SK-N-SH (cell line): ENCODE data around the gene FPR1. TPM values are rescaled to one million over a fixed set of nuclear protein-coding genes. Genes with fewer than 3 reads are reported as not detected.

Source experiments
- CTCF ChIA-PET: fragments of 300-600, 350-600 bp; formaldehyde crosslinking; extraction: SDS; loops from one replicate; lab custom pipeline; 2021; lab: Yijun Ruan, JAX
- POLR2A ChIA-PET: fragments of 350-600 bp; sonication (Branson Sonifier 250); formaldehyde crosslinking; extraction: SDS; loops from one replicate; lab custom pipeline; 2020; ENCODE audit warnings: antibody characterized with exemption, inconsistent platforms; lab: Yijun Ruan, JAX
- DNase-seq: peaks from one replicate; pipeline ENCODE4 v3.0.0; 2012
- H2AFZ ChIP-seq: fragments of 200-600 bp; sonication (generic); 2 replicates; pipeline ENCODE4 v1.8.1; 2016; ENCODE audit warnings: antibody characterized with exemption, mild to moderate bottlenecking, low read depth
- H3F3A ChIP-seq: fragments of 200-600 bp; sonication (generic); replicated peaks from 2 replicates; pipeline ENCODE3; 2016; ENCODE audit warnings: antibody characterized with exemption, mild to moderate bottlenecking; ENCODE audit not compliant: insufficient read depth
- H3K27ac ChIP-seq, 2 experiments: fragments of 200-500 bp in 1 of 2; fragments of 200-600 bp in 1 of 2; sonication (Bioruptor generic) in 1 of 2; sonication (generic), shearing (Covaris generic) in 1 of 2; 2 replicates each; pipeline versions ENCODE4 v1.5.1 to v1.6.1; 2014 to 2016; ENCODE audit warnings: low read depth in 2 of 2, inconsistent platforms in 1 of 2, low read length in 1 of 2, mild to moderate bottlenecking in 1 of 2, mixed read lengths in 1 of 2
- H3K27me3 ChIP-seq: fragments of 200-600 bp; sonication (generic), shearing (Covaris generic); 2 replicates; pipeline ENCODE4 v1.6.1; 2016; ENCODE audit warnings: mixed run types; ENCODE audit not compliant: insufficient read depth
- H3K36me3 ChIP-seq, 2 experiments: fragments of 200-500 bp in 1 of 2; fragments of 200-600 bp in 1 of 2; sonication (Bioruptor generic) in 1 of 2; sonication (generic) in 1 of 2; replicated peaks in 1 of 2; 2 replicates each; pipeline versions ENCODE3 to v1.5.1; 2014 to 2016; ENCODE audit warnings: low read length in 1 of 2, mild to moderate bottlenecking in 1 of 2; ENCODE audit not compliant: insufficient read depth in 2 of 2, control insufficient read depth in 1 of 2
- H3K4me1 ChIP-seq, 2 experiments: fragments of 200-500 bp in 1 of 2; fragments of 200-600 bp in 1 of 2; sonication (Bioruptor generic) in 1 of 2; sonication (generic), shearing (Covaris generic) in 1 of 2; 2 replicates each; pipeline versions ENCODE4 v1.5.1 to v1.6.1; 2014 to 2016; ENCODE audit warnings: low read depth in 1 of 2, low read length in 1 of 2, mixed run types in 1 of 2; ENCODE audit not compliant: insufficient read depth in 2 of 2, control insufficient read depth in 1 of 2
- H3K4me2 ChIP-seq: fragments of 200-600 bp; sonication (generic), shearing (Covaris generic); 2 replicates; pipeline ENCODE4 v1.6.1; 2017; ENCODE audit warnings: mixed run types
- H3K4me3 ChIP-seq, 2 experiments: fragments of 200-500 bp in 1 of 2; fragments of 200-600 bp in 1 of 2; sonication (Bioruptor generic) in 1 of 2; sonication (generic), shearing (Covaris generic) in 1 of 2; 2 replicates each; pipeline versions ENCODE4 v1.5.1 to v1.8.1; 2014 to 2016; ENCODE audit warnings: low read depth in 2 of 2, inconsistent platforms in 1 of 2, low read length in 1 of 2, mild to moderate bottlenecking in 1 of 2, mixed read lengths in 1 of 2, moderate library complexity in 1 of 2
- H3K79me2 ChIP-seq: fragments of 200-600 bp; sonication (generic); 2 replicates; pipeline ENCODE4 v1.8.1; 2017; ENCODE audit warnings: mild to moderate bottlenecking; ENCODE audit not compliant: insufficient read depth
- H3K9ac ChIP-seq: fragments of 200-600 bp; sonication (generic); 2 replicates; pipeline ENCODE4 v1.6.1; 2017; ENCODE audit warnings: mixed run types
- H3K9me2 ChIP-seq: fragments of 200-600 bp; sonication (generic); 2 replicates; pipeline ENCODE4 v1.6.1; 2017; ENCODE audit warnings: mixed run types
- H3K9me3 ChIP-seq: fragments of 200-600 bp; sonication (generic); 2 replicates; pipeline ENCODE4 v1.6.1; 2017; ENCODE audit warnings: mixed run types, mild to moderate bottlenecking, moderate library complexity
- H4K20me1 ChIP-seq: fragments of 200-600 bp; sonication (generic); 2 replicates; pipeline ENCODE4 v1.6.1; 2017; ENCODE audit warnings: mild to moderate bottlenecking, mixed run types; ENCODE audit not compliant: insufficient read depth
- EP300 ChIP-seq, 2 experiments: IDR thresholded peaks; 2 replicates each; pipeline versions ENCODE4 v1.4.0 to v1.6.1; 2012; ENCODE audit warnings: borderline replicate concordance in 1 of 2, low read depth in 1 of 2, low read length in 1 of 2
- EZH2phosphoT487 ChIP-seq: fragments of 200-600 bp; sonication (generic); IDR thresholded peaks from 2 replicates; pipeline ENCODE4 v1.6.1; 2017; ENCODE audit warnings: low read depth, mixed run types, mild to moderate bottlenecking, antibody characterized with exemption, moderate library complexity, borderline replicate concordance
- FOSL2 ChIP-seq: IDR thresholded peaks from 2 replicates; pipeline ENCODE4 v1.4.0; 2012; ENCODE audit warnings: low read depth, mild to moderate bottlenecking, moderate library complexity, borderline replicate concordance
- JUND ChIP-seq: IDR thresholded peaks from 2 replicates; pipeline ENCODE4 v1.4.0; 2012
- MAX ChIP-seq: IDR thresholded peaks from 2 replicates; pipeline ENCODE4 v1.4.0; 2012; ENCODE audit warnings: low read depth
- NFIC ChIP-seq: IDR thresholded peaks from 2 replicates; pipeline ENCODE4 v1.4.0; 2012; ENCODE audit warnings: borderline replicate concordance
- NRF1 ChIP-seq: IDR thresholded peaks from 2 replicates; pipeline ENCODE4 v1.6.1; 2012; ENCODE audit warnings: low read depth, mild to moderate bottlenecking, low read length
- POLR2AphosphoS5 ChIP-seq: IDR thresholded peaks from 2 replicates; pipeline ENCODE4 v1.6.1; 2012; ENCODE audit warnings: low read depth, low read length
- RAD21 ChIP-seq: IDR thresholded peaks from 2 replicates; pipeline ENCODE4 v1.6.1; 2012; ENCODE audit warnings: mild to moderate bottlenecking, low read length
- RFX5 ChIP-seq: IDR thresholded peaks from 2 replicates; pipeline ENCODE4 v1.6.1; 2012; ENCODE audit warnings: mild to moderate bottlenecking, improper control_type of control experiment, low read length
- RXRA ChIP-seq: IDR thresholded peaks from 2 replicates; pipeline ENCODE4 v1.4.0; 2012; ENCODE audit warnings: low read depth, mild to moderate bottlenecking, borderline replicate concordance
- SMC3 ChIP-seq: IDR thresholded peaks from 2 replicates; pipeline ENCODE4 v1.6.1; 2012; ENCODE audit warnings: low read depth, low read length, improper control_type of control experiment
- TCF12 ChIP-seq: IDR thresholded peaks from 2 replicates; pipeline ENCODE4 v1.4.0; 2012
- TEAD4 ChIP-seq: IDR thresholded peaks from 2 replicates; pipeline ENCODE4 v1.4.0; 2012; ENCODE audit warnings: mild to moderate bottlenecking, borderline replicate concordance; ENCODE audit not compliant: insufficient read depth
- USF2 ChIP-seq: fragments of 150-350 bp; IDR thresholded peaks from 2 replicates; pipeline ENCODE4 v1.6.1; 2017; ENCODE audit warnings: antibody characterized with exemption, low read length, low read depth, borderline replicate concordance
- YY1 ChIP-seq: IDR thresholded peaks from 2 replicates; pipeline ENCODE4 v1.4.0; 2012; ENCODE audit warnings: low read depth, mild to moderate bottlenecking
- WGBS: methylation state at CpG from one replicate; pipeline ENCODE4 v1.1.6; 2017; ENCODE audit warnings: low lambda C conversion rate; 5-methylcytosine and 5-hydroxymethylcytosine counted together
- polyA plus RNA-seq, 3 experiments: library from polyadenylated mRNA; depleted of rRNA; stranded (reverse); fragments of >200 nt; gene quantifications; 2 replicates each; pipeline ENCODE4 v1.2.3, GENCODE V29; 2012
- TF ChIP-seq, protein P1 (sequence below): fragments of 150-350 bp; IDR thresholded peaks from 2 replicates; pipeline ENCODE4 v1.6.1; 2016; ENCODE audit warnings: mild to moderate bottlenecking, low read depth, low read length
- TF ChIP-seq, protein P2 (sequence below): fragments of 200-600 bp; sonication (generic); IDR thresholded peaks from 2 replicates; pipeline ENCODE4 v1.6.1; 2017; ENCODE audit warnings: antibody characterized with exemption, mild to moderate bottlenecking, moderate library complexity

FPR1 gene
- polyA plus RNA-seq, 1 of the 3 experiments (the other 2 are of a cell fraction) = not detected

DNA sequence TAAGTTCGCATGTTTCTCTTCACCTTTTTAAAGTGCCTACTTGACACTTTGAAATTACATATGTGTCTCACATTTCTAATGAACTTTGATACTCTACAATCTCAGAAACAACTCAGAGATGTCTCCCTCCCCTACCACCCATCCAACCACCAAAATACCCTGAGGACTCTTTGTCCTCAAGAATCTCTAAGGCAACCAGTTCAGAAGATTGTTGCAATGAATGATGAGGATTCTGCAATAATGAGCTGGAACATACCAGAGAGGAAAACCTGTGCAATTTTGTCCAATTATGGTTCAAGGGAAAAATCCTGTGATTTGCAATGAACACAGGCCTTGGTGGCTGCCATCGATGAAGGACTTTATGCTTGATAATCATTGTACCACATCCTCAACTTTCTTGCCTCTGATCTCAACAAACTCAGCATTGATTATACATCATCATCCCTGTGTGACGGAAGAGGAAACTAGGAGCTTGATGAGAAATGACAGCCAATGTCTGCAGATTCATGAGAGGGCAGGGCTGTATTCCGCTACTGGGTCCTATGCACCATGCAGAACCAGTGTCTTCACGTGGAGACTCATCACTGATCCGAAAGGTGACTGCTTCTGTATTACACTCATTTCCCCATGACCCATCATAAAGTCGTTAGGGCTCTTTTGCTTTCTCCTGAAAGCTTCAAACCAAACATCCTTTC is 1.1 kb downstream of the FPR1 start:
- no peaks in the 10 kb centered on the region for H3K36me3 ChIP-seq
- no peak overlapping the region for H3K27ac ChIP-seq
- WGBS = 4% methylated on average over 7 of the region's 7 CpGs
- no peak overlapping the region for H2AFZ ChIP-seq
- H3K27me3 ChIP-seq = peaks cover 45% of the 10 kb centered on the region; the same call in 1 of the 2 replicates
- H4K20me1 ChIP-seq = no peaks in the 10 kb centered on the region
- H3K9me3 ChIP-seq = no peaks in the 10 kb centered on the region
- TF ChIP-seq USF2 (no peak), RAD21 (no peak), RFX5 (no peak)
- H3K79me2 ChIP-seq = no peaks in the 10 kb centered on the region
- H3K4me2 ChIP-seq = no peak overlapping the region
- ChIA-PET CTCF (interaction anchor here (0.9 to 1.1 kb wide), 2 partner anchors 14 to 27 kb away, joined by 3 read pairs; no protein-coding TSS in a partner anchor), POLR2A (no interaction called here)
- no peaks in the 10 kb centered on the region for H3F3A ChIP-seq
- no peak overlapping the region for H3K9ac ChIP-seq
- no peaks in the 10 kb centered on the region for H3K9me2 ChIP-seq
- no peak overlapping the region for H3K4me3 ChIP-seq
- DNase-seq = no peak
- no peaks in the 10 kb centered on the region for H3K4me1 ChIP-seq

GRCh38 chr19:51749979-51750378 is 1.7 kb downstream of the FPR1 start:
- no peaks in the 10 kb centered on the region for H3K9me3 ChIP-seq
- H3K27ac ChIP-seq = no peak overlapping the region
- peaks cover 40% of the 10 kb centered on the region; the same call in 1 of the 2 replicates for H3K27me3 ChIP-seq
- H3K4me1 ChIP-seq = no peaks in the 10 kb centered on the region
- ChIA-PET POLR2A (no interaction called here), CTCF (interaction anchor here (1.0 to 1.1 kb wide), 2 partner anchors 28 to 277 kb away, joined by 3 read pairs; no protein-coding TSS in a partner anchor)
- H3K79me2 ChIP-seq = no peaks in the 10 kb centered on the region
- no peak overlapping the region for H2AFZ ChIP-seq
- no peak overlapping the region for H3K4me3 ChIP-seq
- H3K9me2 ChIP-seq = no peaks in the 10 kb centered on the region
- no peak for DNase-seq
- H3F3A ChIP-seq = no peaks in the 10 kb centered on the region
- no peak overlapping the region for H3K9ac ChIP-seq
- H3K36me3 ChIP-seq = no peaks in the 10 kb centered on the region
- no peak overlapping the region for H3K4me2 ChIP-seq
- 1% methylated on average over 4 of the region's 4 CpGs for WGBS
- TF ChIP-seq EZH2phosphoT487 (no peak), RAD21 (no peak), EP300 (IDR thresholded peaks at IDR 0.05; ENCODE audit: borderline replicate concordance in 1 of 2, low read depth in 1 of 2, low read length in 1 of 2) (no peak), JUND (no peak)
- H4K20me1 ChIP-seq = no peaks in the 10 kb centered on the region

GRCh38 chr19:51746731-51747130 is 4.9 kb downstream of the FPR1 start:
- H3K4me2 ChIP-seq = no peak overlapping the region
- no peaks in the 10 kb centered on the region for H3K9me3 ChIP-seq
- TF ChIP-seq MAX (no peak), FOSL2 (no peak), TEAD4 (no peak), YY1 (no peak), POLR2AphosphoS5 (no peak), TCF12 (no peak), RXRA (no peak), RAD21 (no peak), RFX5 (no peak), NRF1 (no peak), SMC3 (no peak), NFIC (no peak)
- TF ChIP-seq, protein P1, sequence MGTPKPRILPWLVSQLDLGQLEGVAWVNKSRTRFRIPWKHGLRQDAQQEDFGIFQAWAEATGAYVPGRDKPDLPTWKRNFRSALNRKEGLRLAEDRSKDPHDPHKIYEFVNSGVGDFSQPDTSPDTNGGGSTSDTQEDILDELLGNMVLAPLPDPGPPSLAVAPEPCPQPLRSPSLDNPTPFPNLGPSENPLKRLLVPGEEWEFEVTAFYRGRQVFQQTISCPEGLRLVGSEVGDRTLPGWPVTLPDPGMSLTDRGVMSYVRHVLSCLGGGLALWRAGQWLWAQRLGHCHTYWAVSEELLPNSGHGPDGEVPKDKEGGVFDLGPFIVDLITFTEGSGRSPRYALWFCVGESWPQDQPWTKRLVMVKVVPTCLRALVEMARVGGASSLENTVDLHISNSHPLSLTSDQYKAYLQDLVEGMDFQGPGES = no peak
- TF ChIP-seq, protein P2, sequence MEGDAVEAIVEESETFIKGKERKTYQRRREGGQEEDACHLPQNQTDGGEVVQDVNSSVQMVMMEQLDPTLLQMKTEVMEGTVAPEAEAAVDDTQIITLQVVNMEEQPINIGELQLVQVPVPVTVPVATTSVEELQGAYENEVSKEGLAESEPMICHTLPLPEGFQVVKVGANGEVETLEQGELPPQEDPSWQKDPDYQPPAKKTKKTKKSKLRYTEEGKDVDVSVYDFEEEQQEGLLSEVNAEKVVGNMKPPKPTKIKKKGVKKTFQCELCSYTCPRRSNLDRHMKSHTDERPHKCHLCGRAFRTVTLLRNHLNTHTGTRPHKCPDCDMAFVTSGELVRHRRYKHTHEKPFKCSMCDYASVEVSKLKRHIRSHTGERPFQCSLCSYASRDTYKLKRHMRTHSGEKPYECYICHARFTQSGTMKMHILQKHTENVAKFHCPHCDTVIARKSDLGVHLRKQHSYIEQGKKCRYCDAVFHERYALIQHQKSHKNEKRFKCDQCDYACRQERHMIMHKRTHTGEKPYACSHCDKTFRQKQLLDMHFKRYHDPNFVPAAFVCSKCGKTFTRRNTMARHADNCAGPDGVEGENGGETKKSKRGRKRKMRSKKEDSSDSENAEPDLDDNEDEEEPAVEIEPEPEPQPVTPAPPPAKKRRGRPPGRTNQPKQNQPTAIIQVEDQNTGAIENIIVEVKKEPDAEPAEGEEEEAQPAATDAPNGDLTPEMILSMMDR = no peak
- H3F3A ChIP-seq = peaks cover 9% of the 10 kb centered on the region
- no peak for DNase-seq
- no peak overlapping the region for H2AFZ ChIP-seq
- no peaks in the 10 kb centered on the region for H3K4me1 ChIP-seq
- no peaks in the 10 kb centered on the region for H3K79me2 ChIP-seq
- CTCF ChIA-PET = no interaction called here
- POLR2A ChIA-PET = no interaction called here
- no peaks in the 10 kb centered on the region for H3K36me3 ChIP-seq
- no peaks in the 10 kb centered on the region for H4K20me1 ChIP-seq
- WGBS = 1% methylated on average over 7 of the region's 7 CpGs
- no peaks in the 10 kb centered on the region for H3K9me2 ChIP-seq
- peaks cover 28% of the 10 kb centered on the region; the same call in 1 of the 2 replicates for H3K27me3 ChIP-seq
- H3K9ac ChIP-seq = no peak overlapping the region
- H3K4me3 ChIP-seq = no peak overlapping the region
- H3K27ac ChIP-seq = no peak overlapping the region
